Activated CD4-positive, alpha-beta T cell treated with anti-CD3 and anti-CD28 coated beads, Interleukin-10, Interleukin-2, amounts not matched to agents 100 ng/mL and 50 ng/mL, durations not matched to agents 16 hours and 8 hours (primary cell): ENCODE measurements around the gene CFAP206.
A peak's percentile ranks its signal among the peaks of the same experiment; 100 is the strongest.
"Not testable (repeated sequence)": the region's sequence is repeated elsewhere in the genome, so short reads cannot be mapped to it uniquely, and the experiment has no call there.

Experiments used
- DNase-seq: peaks from one replicate; pipeline ENCODE4 v3.0.0-alpha.2; 2020

CFAP206 gene

GRCh38 chr6:87421576-87421975 lies 13.8 kb downstream of the CFAP206 start:
- no peak for DNase-seq

GRCh38 chr6:87426789-87427188 lies 19.0 kb downstream of the CFAP206 start:
- no peak for DNase-seq

GRCh38 chr6:87430499-87430898 lies 22.7 kb downstream of the CFAP206 start:
- no peak for DNase-seq

GRCh38 chr6:87431263-87431662 lies 23.5 kb downstream of the CFAP206 start:
- DNase-seq, result no peak

GRCh38 chr6:87436435-87436834 lies 28.7 kb downstream of the CFAP206 start:
- DNase-seq, result peak; percentile 38

- no peak for DNase-seq
Observed at GRCh38 chr6:87441711-87442110, 33.9 kb downstream of the CFAP206 start.

GRCh38 chr6:87444362-87444761 lies 36.6 kb downstream of the CFAP206 start:
- DNase-seq, result no peak

- no peak for DNase-seq
Observed at GRCh38 chr6:87465051-87465450, 57.3 kb downstream of the CFAP206 start.

- DNase-seq, result peak; percentile 85
Observed at GRCh38 chr6:87472525-87473418, 65.0 kb downstream of the CFAP206 start, which contains the start of gene SLC35A1. SLC35A1 (plus strand) TSS chr6:87472974; CDS start chr6:87473004, 30 bp downstream.

GRCh38 chr6:87473419-87473903 lies 65.7 kb downstream of the CFAP206 start:
- DNase-seq, result peak; percentile 72

- no peak for DNase-seq
Observed at GRCh38 chr6:87481931-87482330, 74.2 kb downstream of the CFAP206 start.

GRCh38 chr6:87482366-87482765 lies 74.6 kb downstream of the CFAP206 start:
- DNase-seq, result no peak

- DNase-seq, result peak; percentile 17
Observed at GRCh38 chr6:87483929-87484328, 76.2 kb downstream of the CFAP206 start.

GRCh38 chr6:87484491-87484890 lies 76.7 kb downstream of the CFAP206 start:
- DNase-seq, result no peak

GRCh38 chr6:87487555-87487954 lies 79.8 kb downstream of the CFAP206 start:
- DNase-seq, result no peak

- not testable (repeated sequence) for DNase-seq
Observed at GRCh38 chr6:87489326-87489725, 81.6 kb downstream of the CFAP206 start.

- DNase-seq, result no peak
Observed at GRCh38 chr6:87494761-87495422, 87.1 kb downstream of the CFAP206 start.

- DNase-seq, result peak; percentile 10
Observed at GRCh38 chr6:87498048-87498447, 90.3 kb downstream of the CFAP206 start.

- no peak for DNase-seq
Observed at GRCh38 chr6:87501809-87502572, 94.2 kb downstream of the CFAP206 start.

- no peak for DNase-seq
Observed at GRCh38 chr6:87504441-87504840, 96.7 kb downstream of the CFAP206 start.
